NCI-H1417 (cell line): ENCODE measurements around the gene WFDC5.
A peak's percentile ranks its signal among the peaks of the same experiment; 100 is the strongest.

Experiments
- DNase-seq, 3 experiments: peaks; one replicate each; lab custom pipeline; 2025; lab: John Stamatoyannopoulos, UW

The WFDC5 gene

DNA sequence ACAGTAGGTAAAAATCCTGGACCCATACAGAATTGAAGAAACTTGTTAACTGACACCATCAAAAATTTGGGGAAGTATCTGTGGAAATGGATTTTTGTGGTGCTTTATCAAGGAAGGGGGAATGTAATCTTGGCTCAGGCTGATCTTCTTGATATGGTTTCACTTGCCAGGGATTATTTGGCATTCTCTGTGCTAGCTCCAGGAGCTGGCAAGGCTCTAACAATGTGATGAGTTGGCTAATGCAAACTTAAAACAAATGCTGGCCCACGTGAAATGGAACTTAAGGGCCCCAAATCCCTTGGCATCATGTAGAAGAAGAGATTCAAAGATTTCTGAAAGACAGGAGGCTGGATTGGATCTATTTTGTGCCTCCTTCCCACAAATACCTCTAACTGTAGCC lies 27.2 kb downstream of the WFDC5 start:
- no peak for DNase-seq

- no peak for DNase-seq
These were observed 27.7 kb downstream of the WFDC5 start for GRCh38 chr20:45087097-45087790.

DNA sequence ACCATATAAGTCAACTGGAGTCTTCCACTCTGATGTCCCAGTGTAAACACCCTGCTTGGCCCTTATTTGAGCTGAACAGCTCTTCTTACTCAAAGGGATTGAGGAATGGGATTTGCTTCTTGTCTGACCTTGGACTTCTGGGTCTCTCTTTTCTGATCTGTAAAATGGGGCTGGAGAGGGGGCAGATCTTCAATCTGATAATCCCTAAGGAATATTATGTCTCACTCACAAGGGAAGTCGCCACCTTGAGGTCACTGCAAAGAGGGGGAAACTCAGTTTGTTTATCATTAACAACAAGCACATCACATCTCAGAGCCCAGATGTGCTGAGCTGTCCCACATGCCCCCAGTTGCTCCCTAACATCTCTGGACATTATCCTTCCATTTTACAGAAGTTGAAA lies 29.1 kb downstream of the WFDC5 start:
- no peak for DNase-seq

DNA sequence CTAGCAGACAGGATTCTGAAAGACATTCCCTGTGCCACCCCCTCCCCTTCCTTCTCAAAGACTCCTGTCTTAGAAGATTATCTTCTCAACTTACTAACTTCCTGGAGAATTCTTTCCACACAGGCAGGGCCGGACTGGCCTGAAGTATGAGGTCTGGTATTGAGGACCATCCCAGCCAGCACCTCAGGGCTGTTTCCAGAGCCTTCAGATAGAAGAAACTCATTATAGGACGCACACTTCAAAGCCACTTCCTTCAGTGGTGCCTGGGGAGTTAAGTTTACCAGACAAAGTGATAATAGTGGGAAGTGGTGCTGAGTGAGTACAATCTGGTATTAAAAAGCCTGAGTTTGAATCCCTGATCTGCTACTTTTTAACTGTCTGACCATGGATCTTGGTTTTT lies 29.7 kb downstream of the WFDC5 start:
- no peak for DNase-seq

DNA sequence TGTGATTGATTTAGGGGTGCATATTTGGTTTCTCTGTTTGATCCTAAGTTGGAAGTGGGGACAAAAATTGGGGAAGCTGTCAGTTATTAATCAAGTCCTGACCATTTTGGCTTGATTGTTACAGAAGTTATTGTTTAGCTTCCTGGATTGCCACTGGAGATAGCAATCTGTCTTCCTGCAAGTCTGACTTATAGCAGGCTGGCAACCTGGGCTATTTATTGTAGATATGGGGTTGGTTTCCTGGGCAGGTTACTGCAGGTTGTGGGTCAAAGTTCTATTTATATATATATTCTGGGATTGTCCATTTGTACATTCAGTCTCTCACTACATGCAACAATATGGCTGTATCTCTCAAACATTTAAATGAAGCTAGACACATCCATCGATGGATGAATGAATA lies 31.8 kb downstream of the WFDC5 start:
- no peak for DNase-seq

DNA sequence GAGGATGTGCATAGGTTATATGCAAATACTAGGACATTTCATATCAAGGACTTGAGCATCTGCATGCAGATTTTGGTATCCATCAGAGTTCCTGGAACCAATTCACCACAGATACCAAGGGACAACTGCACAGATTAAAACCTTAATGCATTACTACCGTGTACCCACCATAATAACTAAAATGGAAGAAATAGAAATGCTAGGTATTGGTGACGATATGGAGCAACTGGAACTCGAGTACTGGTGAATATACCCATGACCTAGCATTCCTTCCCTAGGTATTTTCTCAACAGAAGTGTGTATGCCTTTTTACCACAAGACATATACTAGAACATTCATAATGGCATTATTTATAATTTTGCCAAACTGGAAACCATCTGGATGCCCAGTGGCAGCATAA lies 32.5 kb downstream of the WFDC5 start:
- no peak for DNase-seq

DNA sequence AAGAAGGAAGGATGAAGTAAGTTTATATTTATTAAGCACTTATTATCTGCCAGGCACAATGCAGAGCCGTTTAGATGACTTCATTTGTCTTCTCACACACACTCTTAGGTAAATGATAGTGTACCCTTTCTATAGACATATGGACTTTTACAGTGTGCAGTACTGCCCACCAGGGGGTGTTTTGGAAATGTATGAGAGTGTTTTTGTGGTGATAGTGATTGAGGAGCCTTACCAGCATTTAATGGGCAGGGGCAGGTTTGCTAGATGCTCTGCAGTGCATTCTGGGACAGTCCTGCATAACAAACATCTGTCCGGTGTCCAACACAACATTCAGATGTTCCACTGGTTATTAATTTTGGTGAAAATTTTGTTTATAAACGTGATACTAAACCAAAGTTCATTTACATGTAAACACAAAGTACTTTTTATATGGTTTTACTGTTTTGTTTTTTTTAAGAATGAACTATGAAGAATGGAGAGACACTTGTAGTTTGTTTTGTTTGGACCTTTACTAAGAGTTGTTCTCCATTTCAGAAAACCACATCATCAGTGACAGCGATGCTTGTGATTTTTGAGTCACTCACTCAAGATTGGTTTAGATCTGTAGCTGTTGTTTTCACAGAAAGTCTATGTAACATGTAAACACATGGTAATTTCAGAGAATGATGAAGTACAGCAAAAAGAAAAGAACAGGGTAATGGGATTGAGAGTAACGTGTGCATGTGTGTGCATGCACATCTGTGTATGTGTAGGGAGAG lies 33.9 kb downstream of the WFDC5 start:
- peak in 1 of 3 experiments; percentile 24 for DNase-seq

DNA sequence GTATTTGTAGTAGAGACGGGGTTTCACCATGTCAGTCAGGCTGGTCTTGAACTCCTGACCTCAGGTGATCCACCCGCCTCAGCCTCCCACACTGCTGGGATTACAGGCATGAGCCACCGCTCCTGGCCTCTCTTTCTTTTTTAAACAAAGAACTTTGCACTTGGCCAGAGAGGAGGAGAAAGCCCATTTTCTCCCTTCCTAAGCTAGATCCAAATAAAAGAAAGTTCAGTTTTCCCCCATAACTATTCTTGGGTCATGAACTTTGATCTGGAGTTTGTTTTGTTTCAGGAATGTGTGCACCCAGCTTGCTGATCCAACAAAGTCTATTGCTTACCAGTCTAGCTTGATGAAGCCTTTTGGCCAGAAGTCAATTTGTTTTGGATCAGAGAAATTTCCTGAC lies 37.4 kb downstream of the WFDC5 start:
- DNase-seq = no peak

- no peak for DNase-seq
These were observed 41.8 kb downstream of the WFDC5 start for GRCh38 chr20:45073221-45073620.

- DNase-seq = no peak
These were observed 42.9 kb downstream of the WFDC5 start for GRCh38 chr20:45072066-45072465.

GRCh38 chr20:45070932-45071632 lies 43.9 kb downstream of the WFDC5 start:
- no peak for DNase-seq

GRCh38 chr20:45069261-45069660 lies 45.7 kb downstream of the WFDC5 start:
- DNase-seq = no peak

GRCh38 chr20:45067558-45067957 lies 47.4 kb downstream of the WFDC5 start:
- DNase-seq = no peak

- no peak for DNase-seq
These were observed 47.9 kb downstream of the WFDC5 start for GRCh38 chr20:45067087-45067486.

DNA sequence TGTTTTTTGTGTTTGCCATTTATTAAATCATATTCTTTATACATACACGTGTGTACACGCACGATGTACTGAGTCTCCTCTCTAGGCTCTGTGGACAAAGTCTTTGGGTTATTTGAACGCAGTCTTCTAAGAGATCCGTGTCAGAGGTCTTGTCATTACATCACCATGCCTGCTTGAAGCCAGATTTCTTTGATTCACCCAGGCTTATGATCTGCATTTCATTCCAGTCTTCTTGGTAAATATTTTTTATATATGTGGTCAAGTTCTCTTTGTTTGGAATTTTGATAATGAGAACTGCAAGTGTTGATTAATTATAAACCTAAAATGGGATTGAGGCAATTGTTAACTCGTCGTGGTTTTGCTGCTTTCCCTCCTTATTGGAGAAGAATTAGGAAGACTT lies 48.6 kb downstream of the WFDC5 start:
- DNase-seq = no peak

DNA sequence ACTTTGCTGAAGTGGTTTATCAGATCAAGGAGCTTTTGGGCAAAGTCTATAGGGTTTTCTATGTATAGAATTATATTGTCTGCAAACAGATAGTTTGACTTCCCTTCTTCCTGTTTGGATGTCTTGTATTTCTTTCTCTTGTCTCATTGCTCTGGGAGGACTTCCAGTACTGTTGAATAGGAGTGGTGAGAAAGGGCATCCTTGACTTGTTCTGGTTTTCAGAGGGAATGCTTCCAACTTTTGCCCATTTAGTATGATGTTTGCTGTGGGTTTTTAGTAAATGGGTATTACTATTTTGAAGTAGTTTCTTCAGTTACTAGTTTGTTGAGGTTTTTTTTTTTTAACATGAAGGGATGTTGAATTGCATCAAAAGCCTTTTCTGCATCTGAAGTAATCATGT lies 50.2 kb downstream of the WFDC5 start:
- no peak for DNase-seq

- peak in 1 of 3 experiments; percentile 16 for DNase-seq
These were observed 51.9 kb downstream of the WFDC5 start for GRCh38 chr20:45063107-45063506.

DNA sequence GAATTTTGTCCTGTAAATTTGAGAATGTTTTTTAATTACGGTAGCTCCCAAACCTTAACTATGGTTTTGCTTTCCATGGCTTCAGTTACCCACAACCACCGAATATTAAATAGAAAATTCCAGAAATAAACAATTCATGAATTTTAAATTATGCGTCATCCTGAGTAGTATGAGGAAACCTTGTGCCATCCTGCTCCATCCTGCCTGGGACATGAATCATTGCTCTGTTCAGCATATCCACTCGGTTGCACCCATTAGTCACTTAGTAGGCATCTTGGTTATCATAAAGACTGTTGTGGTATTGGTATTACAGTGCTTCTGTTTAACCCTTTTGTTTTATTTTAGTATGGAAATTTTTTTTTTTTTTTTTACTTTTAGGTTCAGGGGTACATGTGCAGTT lies 53.7 kb downstream of the WFDC5 start:
- no peak for DNase-seq

- no peak for DNase-seq
These were observed 54.7 kb downstream of the WFDC5 start for GRCh38 chr20:45060294-45060693.
